GM12878 (cell line): Measurements from ENCODE around the gene SFXN5. TPM values are rescaled to one million over a fixed set of nuclear protein-coding genes. Genes with fewer than 3 reads are reported as not detected.

Source experiments
- ATAC-seq: fragments of 200-7000 bp; cut with Tn5 transposase; 3 replicates; pipeline ENCODE4 v1.9.1; 2020; ENCODE audit warnings: mild to moderate bottlenecking, moderate library complexity
- BruUV-seq: library from RNA; stranded (reverse); fragments of 400-500 nt; replicated peaks from 2 replicates; lab custom pipeline; 2021; lab: Mats Ljungman, UMichigan
- CTCF ChIA-PET: fragments of 300-600 bp; sonication (Branson Sonifier 250); formaldehyde crosslinking; extraction: SDS; loops from one replicate; lab custom pipeline; 2021; ENCODE audit warnings: inconsistent platforms; lab: Yijun Ruan, JAX
- POLR2A ChIA-PET: fragments of 350-600 bp; formaldehyde crosslinking; extraction: SDS; loops from one replicate; lab custom pipeline; 2021; ENCODE audit warnings: inconsistent platforms; lab: Charles Lee
- RAD21 ChIA-PET: fragments of 300-600 bp; sonication (Branson Sonifier 250); formaldehyde crosslinking; loops from one replicate; lab custom pipeline; 2023; ENCODE audit warnings: antibody characterized with exemption; ENCODE audit not compliant: unreplicated experiment; lab: Charles Lee
- SMC1A ChIA-PET: fragments of 300-600 bp; sonication (Branson Sonifier 250); formaldehyde crosslinking; loops from one replicate; lab custom pipeline; 2023; ENCODE audit not compliant: unreplicated experiment, uncharacterized antibody; lab: Charles Lee
- DNase-seq: peaks from one replicate; pipeline ENCODE4 v3.0.0-alpha.2; 2011; ENCODE audit warnings: low read depth, low spot score
- FAIRE-seq: peaks from 3 replicates; lab custom pipeline; 2011; peaks lifted over from hg19 to GRCh38; lab: Jason Lieb, UNC
- H2AFZ ChIP-seq: 2 replicates; pipeline ENCODE4 v1.6.0; 2011; ENCODE audit warnings: low read depth, low read length, control low read depth; ENCODE audit not compliant: control insufficient read depth
- H3K27ac ChIP-seq: 2 replicates; pipeline ENCODE4 v1.5.1; 2011; ENCODE audit warnings: control low read depth; ENCODE audit not compliant: control insufficient read depth, insufficient read depth
- H3K27me3 ChIP-seq, 2 experiments: replicated peaks in 1 of 2; 2 replicates each; pipeline versions ENCODE4 v1.6.0 to v1.6.1; 2011; ENCODE audit warnings: low read length in 1 of 2; ENCODE audit not compliant: control insufficient read depth in 2 of 2, insufficient read depth in 2 of 2
- H3K36me3 ChIP-seq, 2 experiments: 2 replicates each; pipeline ENCODE4 v1.5.1; 2011; ENCODE audit warnings: low read length in 1 of 2; ENCODE audit not compliant: control insufficient read depth in 2 of 2, insufficient read depth in 2 of 2
- H3K4me1 ChIP-seq: 2 replicates; pipeline ENCODE4 v1.6.1; 2011; ENCODE audit warnings: mild to moderate bottlenecking, low read length, moderate library complexity, mixed read lengths; ENCODE audit not compliant: control insufficient read depth, insufficient read depth
- H3K4me2 ChIP-seq: 2 replicates; pipeline ENCODE4 v1.6.0; 2011; ENCODE audit warnings: control low read depth; ENCODE audit not compliant: control insufficient read depth, insufficient read depth
- H3K4me3 ChIP-seq: fragments of 200-600 bp; sonication (generic); 2 replicates; pipeline ENCODE4 v1.5.1; 2016
- H3K79me2 ChIP-seq: 2 replicates; pipeline ENCODE4 v1.6.0; 2011; ENCODE audit warnings: low read length; ENCODE audit not compliant: control insufficient read depth, insufficient read depth
- H3K9ac ChIP-seq: 2 replicates; pipeline ENCODE4 v1.8.0; 2011; ENCODE audit warnings: low read length, control low read depth, mixed read lengths; ENCODE audit not compliant: control insufficient read depth, insufficient read depth
- H3K9me3 ChIP-seq: replicated peaks from 3 replicates; pipeline ENCODE4 v1.5.1; 2011; ENCODE audit warnings: mild to moderate bottlenecking, low read length; ENCODE audit not compliant: control insufficient read depth, insufficient read depth
- H4K20me1 ChIP-seq: 2 replicates; pipeline ENCODE4 v1.6.0; 2011; ENCODE audit not compliant: control insufficient read depth, insufficient read depth
- BRCA1 ChIP-seq: IDR thresholded peaks from 2 replicates; pipeline ENCODE4 v1.6.1; 2011; ENCODE audit warnings: low read depth, low read length, improper control_type of control experiment
- CHD2 ChIP-seq: IDR thresholded peaks from 2 replicates; pipeline ENCODE4 v1.6.1; 2011; ENCODE audit warnings: low read depth, low read length, improper control_type of control experiment, borderline replicate concordance
- EED ChIP-seq: sonication (generic); IDR thresholded peaks from 2 replicates; pipeline ENCODE4 v1.6.1; 2016; ENCODE audit warnings: antibody characterized with exemption, low read depth
- GABPA ChIP-seq: IDR thresholded peaks from 2 replicates; pipeline ENCODE4 v1.6.1; 2014; ENCODE audit warnings: antibody characterized with exemption, low read depth, mild to moderate bottlenecking, inconsistent platforms
- JUNB ChIP-seq: IDR thresholded peaks from 2 replicates; pipeline ENCODE4 v1.6.1; 2016; ENCODE audit warnings: antibody characterized with exemption, mild to moderate bottlenecking
- KAT2A ChIP-seq: conservative IDR thresholded peaks from 2 replicates; pipeline ENCODE4 v1.6.1; 2011; ENCODE audit warnings: low read depth, low read length; ENCODE audit not compliant: control insufficient read depth
- MTA2 ChIP-seq: fragments of 450-650 bp; IDR thresholded peaks from 2 replicates; pipeline ENCODE4 v1.6.1; 2016; ENCODE audit warnings: low read depth, mild to moderate bottlenecking, moderate library complexity
- MXI1 ChIP-seq: fragments of 150-350 bp; IDR thresholded peaks from 2 replicates; pipeline ENCODE4 v1.6.1; 2011; ENCODE audit warnings: low read depth, mild to moderate bottlenecking, inconsistent platforms, low read length, improper control_type of control experiment
- NBN ChIP-seq: fragments of 450-650 bp; IDR thresholded peaks from 2 replicates; pipeline ENCODE4 v1.6.1; 2016
- NFYA ChIP-seq: IDR thresholded peaks from 2 replicates; pipeline ENCODE4 v1.6.1; 2011; ENCODE audit warnings: low read depth, mild to moderate bottlenecking, low read length, improper control_type of control experiment, borderline replicate concordance
- PKNOX1 ChIP-seq: fragments of 450-650 bp; IDR thresholded peaks from 2 replicates; pipeline ENCODE4 v1.6.1; 2016; ENCODE audit warnings: mild to moderate bottlenecking
- RAD21 ChIP-seq: IDR thresholded peaks from 2 replicates; pipeline ENCODE4 v1.6.1; 2011; ENCODE audit warnings: mild to moderate bottlenecking, low read depth, low read length, moderate library complexity; ENCODE audit not compliant: insufficient read depth
- REST ChIP-seq: IDR thresholded peaks from 2 replicates; pipeline ENCODE4 v1.6.1; 2012; ENCODE audit warnings: mild to moderate bottlenecking, low read depth, low read length
- SIN3A ChIP-seq: IDR thresholded peaks from 2 replicates; pipeline ENCODE4 v1.6.1; 2012; ENCODE audit warnings: low read depth, low read length, improper control_type of control experiment
- SREBF2 ChIP-seq: IDR thresholded peaks from 2 replicates; pipeline ENCODE4 v1.6.1; 2012; ENCODE audit warnings: mild to moderate bottlenecking, low read length
- SUPT20H ChIP-seq: IDR thresholded peaks from 2 replicates; pipeline ENCODE4 v1.6.1; 2011; ENCODE audit warnings: low read depth, mild to moderate bottlenecking, low read length, moderate library complexity, borderline replicate concordance; ENCODE audit not compliant: control insufficient read depth
- TCF7 ChIP-seq: IDR thresholded peaks from 2 replicates; pipeline ENCODE4 v1.6.1; 2014; ENCODE audit warnings: antibody characterized with exemption, borderline replicate concordance
- WGBS: methylation state at CpG from one replicate; pipeline ENCODE4 v1.1.6; 2016; ENCODE audit warnings: low lambda C conversion rate; ENCODE audit not compliant: insufficient replicate concordance, insufficient coverage; ENCODE audit errors: missing lambda C conversion rate; 5-methylcytosine and 5-hydroxymethylcytosine counted together
- in situ Hi-C: fragments of 300-500 bp; cut with MboI; formaldehyde crosslinking; loops from 9 replicates; pipeline ENCODE4 v1.14.3; 2018; ENCODE audit warnings: mixed read lengths
- intact Hi-C: fragments of 100-400 bp; cut with micrococcal nuclease; formaldehyde crosslinking; loops from one replicate; pipeline ENCODE4 v1.14.2; 2022; ENCODE audit not compliant: unreplicated experiment
- polyA plus RNA-seq, 11 experiments: library from polyadenylated mRNA; depleted of rRNA in 4 of 11; unstranded in 6 of 11; stranded (reverse) in 5 of 11; fragments of >200 nt; fragmentation: Nextera tagmentation in 4 of 11; fragmentation: Illumina TruSeq in 1 of 11; extraction: Ambion mirVana in 4 of 11; extraction: Trizol in 1 of 11; gene quantifications; 1 replicate in 1 of 11; 2 replicates in 10 of 11; pipeline versions ENCODE4 v1.2.1 to v1.2.3, GENCODE V29; 2011 to 2016; ENCODE audit warnings: inconsistent platforms in 2 of 11, missing spikeins in 2 of 11, low read depth in 1 of 11
- total RNA-seq, 4 experiments: library from RNA; depleted of rRNA in 3 of 4; stranded (reverse); fragments of >200 nt in 3 of 4; fragmentation: Illumina TruSeq in 1 of 4; extraction: Trizol in 1 of 4; gene quantifications; 2 replicates each; pipeline versions ENCODE4 v1.2.1 to v1.2.3, GENCODE V29; 2013 to 2021

Gene SFXN5
- total and polyA plus RNA-seq, 10 of the 15 experiments (the other 5 are each of a cell fraction or from before 2014, with no cell fraction given) = 3.3 to 15.9 (median 11.2) TPM

GRCh38 chr2:72988726-72989273 lies 82.7 kb downstream of the SFXN5 start (continued):
- TF ChIP-seq SIN3A = no peak
- no peak for TF ChIP-seq REST
- no peak for TF ChIP-seq SUPT20H

- SMC1A ChIA-PET = no interaction called here
- intact Hi-C loops = no loop called here
- DNase-seq = no peak
- no peak overlapping the region for H3K4me2 ChIP-seq
- RAD21 ChIA-PET = no interaction called here
- no peaks in the 10 kb centered on the region for H3K79me2 ChIP-seq
- H3K27me3 ChIP-seq = no peaks in the 10 kb centered on the region
- no peak for ATAC-seq
- WGBS = 49% methylated on average over 3 of the region's 3 CpGs
- CTCF ChIA-PET = interaction anchor here (0.9 to 3.1 kb wide), 5 partner anchors 14 to 191 kb away, joined by 3 to 10 read pairs (median 4); no protein-coding TSS in a partner anchor
- H4K20me1 ChIP-seq = no peaks in the 10 kb centered on the region
- no peaks in the 10 kb centered on the region for H3K36me3 ChIP-seq
- no peak for FAIRE-seq
- in situ Hi-C loops = no loop called here
- POLR2A ChIA-PET = no interaction called here
- H3K9me3 ChIP-seq = no peaks in the 10 kb centered on the region
- H3K27ac ChIP-seq = no peak overlapping the region
- H3K4me1 ChIP-seq = no peaks in the 10 kb centered on the region
- no peak overlapping the region for H3K4me3 ChIP-seq
- H2AFZ ChIP-seq = no peak overlapping the region
- H3K9ac ChIP-seq = no peak overlapping the region
- BruUV-seq = no TSS peak
- TF ChIP-seq PKNOX1 = no peak
- TF ChIP-seq NFYA = no peak
- TF ChIP-seq RAD21 = no peak
- TF ChIP-seq JUNB = no peak
- no peak for TF ChIP-seq KAT2A
- no peak for TF ChIP-seq MTA2
- no peak for TF ChIP-seq CHD2
- no peak for TF ChIP-seq TCF7
- TF ChIP-seq EED = no peak
- TF ChIP-seq MXI1 = no peak
- no peak for TF ChIP-seq SREBF2
- no peak for TF ChIP-seq GABPA
- no peak for TF ChIP-seq NBN
- no peak for TF ChIP-seq BRCA1
Measured at GRCh38 chr2:72988041-72988440, 83.5 kb downstream of the SFXN5 start.
